ENCODE results near the gene MAN1C1.

DNA sequence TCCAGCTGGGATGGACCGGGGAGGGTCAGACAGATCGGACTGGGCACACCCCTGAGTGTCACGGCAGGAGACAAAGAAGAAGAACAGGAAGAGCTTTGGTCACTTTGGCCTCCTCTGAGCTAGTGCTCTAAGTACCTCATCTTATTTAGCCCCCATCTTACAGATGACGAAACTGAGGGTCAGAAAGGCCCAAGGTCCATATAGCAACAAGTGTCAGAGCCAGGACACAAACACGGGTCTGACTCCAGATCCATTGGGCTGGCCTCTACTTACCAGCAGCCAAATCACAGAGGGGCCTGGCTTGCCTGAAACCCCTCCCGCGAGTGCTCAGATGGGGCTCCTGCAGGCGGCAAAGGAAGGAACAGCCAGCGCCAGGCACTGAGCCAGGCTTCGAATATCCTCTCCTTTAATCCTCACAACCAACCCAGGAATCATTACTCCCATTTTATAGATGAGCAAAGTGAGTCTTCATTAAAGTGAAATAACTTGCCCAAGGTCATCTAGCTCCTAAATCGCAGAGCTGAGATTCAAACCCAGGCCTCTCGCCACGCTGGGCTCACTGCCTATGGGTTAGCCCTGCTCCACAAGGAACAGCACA lies 157.7 kb downstream of the MAN1C1 start:
- TF ChIP-seq POLR2A (IDR thresholded peaks at IDR 0.05): no peak
- TF ChIP-seq, protein P1, sequence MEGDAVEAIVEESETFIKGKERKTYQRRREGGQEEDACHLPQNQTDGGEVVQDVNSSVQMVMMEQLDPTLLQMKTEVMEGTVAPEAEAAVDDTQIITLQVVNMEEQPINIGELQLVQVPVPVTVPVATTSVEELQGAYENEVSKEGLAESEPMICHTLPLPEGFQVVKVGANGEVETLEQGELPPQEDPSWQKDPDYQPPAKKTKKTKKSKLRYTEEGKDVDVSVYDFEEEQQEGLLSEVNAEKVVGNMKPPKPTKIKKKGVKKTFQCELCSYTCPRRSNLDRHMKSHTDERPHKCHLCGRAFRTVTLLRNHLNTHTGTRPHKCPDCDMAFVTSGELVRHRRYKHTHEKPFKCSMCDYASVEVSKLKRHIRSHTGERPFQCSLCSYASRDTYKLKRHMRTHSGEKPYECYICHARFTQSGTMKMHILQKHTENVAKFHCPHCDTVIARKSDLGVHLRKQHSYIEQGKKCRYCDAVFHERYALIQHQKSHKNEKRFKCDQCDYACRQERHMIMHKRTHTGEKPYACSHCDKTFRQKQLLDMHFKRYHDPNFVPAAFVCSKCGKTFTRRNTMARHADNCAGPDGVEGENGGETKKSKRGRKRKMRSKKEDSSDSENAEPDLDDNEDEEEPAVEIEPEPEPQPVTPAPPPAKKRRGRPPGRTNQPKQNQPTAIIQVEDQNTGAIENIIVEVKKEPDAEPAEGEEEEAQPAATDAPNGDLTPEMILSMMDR (IDR thresholded peaks at IDR 0.05): no peak

Data from body of pancreas (tissue), 4 donors.